SK-N-SH (cell line): ENCODE results near the gene ZRANB3. TPM values are rescaled to one million over a fixed set of nuclear protein-coding genes. Genes with fewer than 3 reads are reported as not detected.

Experiments used
- CTCF ChIA-PET: fragments of 300-600, 350-600 bp; formaldehyde crosslinking; extraction: SDS; loops from one replicate; lab custom pipeline; 2021; lab: Yijun Ruan, JAX
- POLR2A ChIA-PET: fragments of 350-600 bp; sonication (Branson Sonifier 250); formaldehyde crosslinking; extraction: SDS; loops from one replicate; lab custom pipeline; 2020; ENCODE audit warnings: antibody characterized with exemption, inconsistent platforms; lab: Yijun Ruan, JAX
- DNase-seq: peaks from one replicate; pipeline ENCODE4 v3.0.0; 2012
- H2AFZ ChIP-seq: fragments of 200-600 bp; sonication (generic); 2 replicates; pipeline ENCODE4 v1.8.1; 2016; ENCODE audit warnings: antibody characterized with exemption, mild to moderate bottlenecking, low read depth
- H3F3A ChIP-seq: fragments of 200-600 bp; sonication (generic); replicated peaks from 2 replicates; pipeline ENCODE3; 2016; ENCODE audit warnings: antibody characterized with exemption, mild to moderate bottlenecking; ENCODE audit not compliant: insufficient read depth
- H3K27ac ChIP-seq, 2 experiments: fragments of 200-500 bp in 1 of 2; fragments of 200-600 bp in 1 of 2; sonication (Bioruptor generic) in 1 of 2; sonication (generic), shearing (Covaris generic) in 1 of 2; 2 replicates each; pipeline versions ENCODE4 v1.5.1 to v1.6.1; 2014 to 2016; ENCODE audit warnings: low read depth in 2 of 2, inconsistent platforms in 1 of 2, low read length in 1 of 2, mild to moderate bottlenecking in 1 of 2, mixed read lengths in 1 of 2
- H3K27me3 ChIP-seq: fragments of 200-600 bp; sonication (generic), shearing (Covaris generic); 2 replicates; pipeline ENCODE4 v1.6.1; 2016; ENCODE audit warnings: mixed run types; ENCODE audit not compliant: insufficient read depth
- H3K36me3 ChIP-seq, 2 experiments: fragments of 200-500 bp in 1 of 2; fragments of 200-600 bp in 1 of 2; sonication (Bioruptor generic) in 1 of 2; sonication (generic) in 1 of 2; replicated peaks in 1 of 2; 2 replicates each; pipeline versions ENCODE3 to v1.5.1; 2014 to 2016; ENCODE audit warnings: low read length in 1 of 2, mild to moderate bottlenecking in 1 of 2; ENCODE audit not compliant: insufficient read depth in 2 of 2, control insufficient read depth in 1 of 2
- H3K4me1 ChIP-seq, 2 experiments: fragments of 200-500 bp in 1 of 2; fragments of 200-600 bp in 1 of 2; sonication (Bioruptor generic) in 1 of 2; sonication (generic), shearing (Covaris generic) in 1 of 2; 2 replicates each; pipeline versions ENCODE4 v1.5.1 to v1.6.1; 2014 to 2016; ENCODE audit warnings: low read depth in 1 of 2, low read length in 1 of 2, mixed run types in 1 of 2; ENCODE audit not compliant: insufficient read depth in 2 of 2, control insufficient read depth in 1 of 2
- H3K4me2 ChIP-seq: fragments of 200-600 bp; sonication (generic), shearing (Covaris generic); 2 replicates; pipeline ENCODE4 v1.6.1; 2017; ENCODE audit warnings: mixed run types
- H3K4me3 ChIP-seq, 2 experiments: fragments of 200-500 bp in 1 of 2; fragments of 200-600 bp in 1 of 2; sonication (Bioruptor generic) in 1 of 2; sonication (generic), shearing (Covaris generic) in 1 of 2; 2 replicates each; pipeline versions ENCODE4 v1.5.1 to v1.8.1; 2014 to 2016; ENCODE audit warnings: low read depth in 2 of 2, inconsistent platforms in 1 of 2, low read length in 1 of 2, mild to moderate bottlenecking in 1 of 2, mixed read lengths in 1 of 2, moderate library complexity in 1 of 2
- H3K79me2 ChIP-seq: fragments of 200-600 bp; sonication (generic); 2 replicates; pipeline ENCODE4 v1.8.1; 2017; ENCODE audit warnings: mild to moderate bottlenecking; ENCODE audit not compliant: insufficient read depth
- H3K9ac ChIP-seq: fragments of 200-600 bp; sonication (generic); 2 replicates; pipeline ENCODE4 v1.6.1; 2017; ENCODE audit warnings: mixed run types
- H3K9me2 ChIP-seq: fragments of 200-600 bp; sonication (generic); 2 replicates; pipeline ENCODE4 v1.6.1; 2017; ENCODE audit warnings: mixed run types
- H3K9me3 ChIP-seq: fragments of 200-600 bp; sonication (generic); 2 replicates; pipeline ENCODE4 v1.6.1; 2017; ENCODE audit warnings: mixed run types, mild to moderate bottlenecking, moderate library complexity
- H4K20me1 ChIP-seq: fragments of 200-600 bp; sonication (generic); 2 replicates; pipeline ENCODE4 v1.6.1; 2017; ENCODE audit warnings: mild to moderate bottlenecking, mixed run types; ENCODE audit not compliant: insufficient read depth
- CTCF ChIP-seq: fragments of 200-600 bp; sonication (generic); IDR thresholded peaks from 2 replicates; pipeline ENCODE4 v1.6.1; 2017; ENCODE audit warnings: antibody characterized with exemption, mild to moderate bottlenecking, moderate library complexity
- EZH2phosphoT487 ChIP-seq: fragments of 200-600 bp; sonication (generic); IDR thresholded peaks from 2 replicates; pipeline ENCODE4 v1.6.1; 2017; ENCODE audit warnings: low read depth, mixed run types, mild to moderate bottlenecking, antibody characterized with exemption, moderate library complexity, borderline replicate concordance
- FOSL2 ChIP-seq: IDR thresholded peaks from 2 replicates; pipeline ENCODE4 v1.4.0; 2012; ENCODE audit warnings: low read depth, mild to moderate bottlenecking, moderate library complexity, borderline replicate concordance
- FOXM1 ChIP-seq: IDR thresholded peaks from 2 replicates; pipeline ENCODE4 v1.4.0; 2012; ENCODE audit warnings: low read depth, mild to moderate bottlenecking
- MXI1 ChIP-seq: IDR thresholded peaks from 2 replicates; pipeline ENCODE4 v1.6.1; 2012; ENCODE audit warnings: mild to moderate bottlenecking, low read depth, low read length, improper control_type of control experiment
- NRF1 ChIP-seq: IDR thresholded peaks from 2 replicates; pipeline ENCODE4 v1.6.1; 2012; ENCODE audit warnings: low read depth, mild to moderate bottlenecking, low read length
- POLR2AphosphoS5 ChIP-seq: IDR thresholded peaks from 2 replicates; pipeline ENCODE4 v1.6.1; 2012; ENCODE audit warnings: low read depth, low read length
- RCOR1 ChIP-seq: fragments of 150-350 bp; IDR thresholded peaks from 2 replicates; pipeline ENCODE4 v1.6.1; 2017; ENCODE audit warnings: antibody characterized with exemption, low read length
- REST ChIP-seq: IDR thresholded peaks from 2 replicates; pipeline ENCODE4 v1.6.1; 2012; ENCODE audit warnings: mild to moderate bottlenecking, low read depth, low read length, moderate library complexity
- RFX5 ChIP-seq: IDR thresholded peaks from 2 replicates; pipeline ENCODE4 v1.6.1; 2012; ENCODE audit warnings: mild to moderate bottlenecking, improper control_type of control experiment, low read length
- SIN3A ChIP-seq: IDR thresholded peaks from 2 replicates; pipeline ENCODE4 v1.6.1; 2012; ENCODE audit warnings: low read depth, mild to moderate bottlenecking, low read length, moderate library complexity, borderline replicate concordance
- SMC3 ChIP-seq: IDR thresholded peaks from 2 replicates; pipeline ENCODE4 v1.6.1; 2012; ENCODE audit warnings: low read depth, low read length, improper control_type of control experiment
- TAF1 ChIP-seq: IDR thresholded peaks from 2 replicates; pipeline ENCODE4 v1.6.1; 2012; ENCODE audit warnings: low read depth, mild to moderate bottlenecking, low read length, moderate library complexity, borderline replicate concordance
- TEAD4 ChIP-seq: IDR thresholded peaks from 2 replicates; pipeline ENCODE4 v1.4.0; 2012; ENCODE audit warnings: mild to moderate bottlenecking, borderline replicate concordance; ENCODE audit not compliant: insufficient read depth
- ZBTB33 ChIP-seq: IDR thresholded peaks from 2 replicates; pipeline ENCODE4 v1.4.0; 2012; ENCODE audit warnings: low read depth, borderline replicate concordance
- WGBS: methylation state at CpG from one replicate; pipeline ENCODE4 v1.1.6; 2017; ENCODE audit warnings: low lambda C conversion rate; 5-methylcytosine and 5-hydroxymethylcytosine counted together
- polyA plus RNA-seq, 3 experiments: library from polyadenylated mRNA; depleted of rRNA; stranded (reverse); fragments of >200 nt; gene quantifications; 2 replicates each; pipeline ENCODE4 v1.2.3, GENCODE V29; 2012

Gene ZRANB3
- polyA plus RNA-seq, 1 of the 3 experiments (the other 2 are of a cell fraction): 4.1 TPM

GRCh38 chr2:135281379-135281778 lies 249.6 kb downstream of the ZRANB3 start:
- 94% methylated on average over 1 of the region's 1 CpG for WGBS
- Histone ChIP-seq H3K4me1 (no peaks in the 10 kb centered on the region), H3K9me2 (no peaks in the 10 kb centered on the region), H3K9ac (no peak overlapping the region), H3K79me2 (no peaks in the 10 kb centered on the region), H3K9me3 (no peaks in the 10 kb centered on the region), H3K4me2 (no peak overlapping the region), H3K27me3 (no peaks in the 10 kb centered on the region), H4K20me1 (no peaks in the 10 kb centered on the region), H3K27ac (no peak overlapping the region), H2AFZ (no peak overlapping the region), H3K36me3 (no peaks in the 10 kb centered on the region)
- CTCF ChIA-PET: interaction anchor here (0.9 kb wide), 1 partner anchor 39 kb away, joined by 4 read pairs; no protein-coding TSS in a partner anchor
- POLR2A ChIA-PET: interaction anchor here (0.6 kb wide), 1 partner anchor 233 kb away, joined by 3 read pairs; no protein-coding TSS in a partner anchor
- DNase-seq: no peak
- TF ChIP-seq FOSL2: no peak
- TF ChIP-seq MXI1: no peak
- no peak for TF ChIP-seq TEAD4
- no peak for TF ChIP-seq ZBTB33
- TF ChIP-seq SIN3A: no peak
- no peak for TF ChIP-seq RFX5
- no peak for TF ChIP-seq NRF1
- TF ChIP-seq FOXM1: no peak
- TF ChIP-seq POLR2AphosphoS5: no peak
- TF ChIP-seq EZH2phosphoT487: no peak
- no peak for TF ChIP-seq SMC3
- TF ChIP-seq REST: no peak
- no peak for TF ChIP-seq CTCF
- TF ChIP-seq TAF1: no peak
- no peak for TF ChIP-seq RCOR1
- TF ChIP-seq, all 33 proteins: peak for 0
- no peak overlapping the region for H3K4me3 ChIP-seq
- H3F3A ChIP-seq: no peaks in the 10 kb centered on the region
